ENCODE data around the gene MAPK8.

The MAPK8 gene

GRCh38 chr10:48306265-48306869 lies at the start of gene MAPK8:
TSS of gene MAPK8 (plus strand) at chr10:48306677. CDS start at chr10:48401661, 94,984 bp downstream.
- peak; percentile 97 for TF ChIP-seq MAX (IDR thresholded peaks at IDR 0.05; ENCODE audit: low read depth, low read length)
- peak; percentile 96 for TF ChIP-seq MYC (IDR thresholded peaks at IDR 0.05; ENCODE audit: low read depth, low read length)
- peak; percentile 98 for TF ChIP-seq POLR2A (IDR thresholded peaks at IDR 0.05; ENCODE audit: extremely low read depth, insufficient read length)
- no peak for TF ChIP-seq CTCF (IDR thresholded peaks at IDR 0.05; ENCODE audit: low read depth, low read length)
- peak; percentile 92 for DNase-seq (ENCODE audit: low read depth)
- H3K4me3 ChIP-seq (ENCODE audit: low read depth, low read length): peak within 1 kb of the TSS; percentile 76

- H3K4me3 ChIP-seq (ENCODE audit: low read depth, low read length): no peak overlapping the region
- no peak for TF ChIP-seq POLR2A (IDR thresholded peaks at IDR 0.05; ENCODE audit: extremely low read depth, insufficient read length)
- TF ChIP-seq CTCF (IDR thresholded peaks at IDR 0.05; ENCODE audit: low read depth, low read length): no peak
- TF ChIP-seq MYC (IDR thresholded peaks at IDR 0.05; ENCODE audit: low read depth, low read length): no peak
- no peak for TF ChIP-seq MAX (IDR thresholded peaks at IDR 0.05; ENCODE audit: low read depth, low read length)
- no peak for DNase-seq (ENCODE audit: low read depth)
Measured at GRCh38 chr10:48257407-48257961, 49.0 kb upstream of the MAPK8 start.

GRCh38 chr10:48258105-48258504 lies 48.4 kb upstream of the MAPK8 start:
- H3K4me3 ChIP-seq (ENCODE audit: low read depth, low read length): no peak overlapping the region
- TF ChIP-seq POLR2A (IDR thresholded peaks at IDR 0.05; ENCODE audit: extremely low read depth, insufficient read length) (no peak), MAX (IDR thresholded peaks at IDR 0.05; ENCODE audit: low read depth, low read length) (no peak), CTCF (IDR thresholded peaks at IDR 0.05; ENCODE audit: low read depth, low read length) (no peak)
- DNase-seq (ENCODE audit: low read depth): no peak

GRCh38 chr10:48266528-48266927 lies 39.9 kb upstream of the MAPK8 start:
- no peak for DNase-seq (ENCODE audit: low read depth)
- no peak overlapping the region for H3K4me3 ChIP-seq (ENCODE audit: low read depth, low read length)
- TF ChIP-seq CTCF (IDR thresholded peaks at IDR 0.05; ENCODE audit: low read depth, low read length) (no peak), MYC (IDR thresholded peaks at IDR 0.05; ENCODE audit: low read depth, low read length) (no peak), POLR2A (IDR thresholded peaks at IDR 0.05; ENCODE audit: extremely low read depth, insufficient read length) (no peak)

GRCh38 chr10:48271047-48271730 lies 35.3 kb upstream of the MAPK8 start:
- no peak overlapping the region for H3K4me3 ChIP-seq (ENCODE audit: low read depth, low read length)
- no peak for TF ChIP-seq MAX (IDR thresholded peaks at IDR 0.05; ENCODE audit: low read depth, low read length)
- TF ChIP-seq POLR2A (IDR thresholded peaks at IDR 0.05; ENCODE audit: extremely low read depth, insufficient read length): no peak
- no peak for TF ChIP-seq CTCF (IDR thresholded peaks at IDR 0.05; ENCODE audit: low read depth, low read length)
- no peak for TF ChIP-seq MYC (IDR thresholded peaks at IDR 0.05; ENCODE audit: low read depth, low read length)
- peak; percentile 43 for DNase-seq (ENCODE audit: low read depth)
